AG04449 (cell line): Measurements from ENCODE around the gene STYXL2.

ENCODE experiments used
- CTCF ChIA-PET: fragments of 350-600 bp; formaldehyde crosslinking; extraction: SDS; loops from one replicate; lab custom pipeline; 2021; ENCODE audit warnings: antibody characterized with exemption; lab: Yijun Ruan, JAX
- POLR2A ChIA-PET: fragments of 400-600, 350-600 bp; formaldehyde crosslinking; extraction: SDS; loops from one replicate; lab custom pipeline; 2020; ENCODE audit warnings: antibody characterized with exemption, inconsistent platforms; lab: Yijun Ruan, JAX
- DNase-seq: peaks from one replicate; pipeline ENCODE4 v3.0.0-alpha.2; 2010; ENCODE audit warnings: low read depth, low spot score
- H3K4me3 ChIP-seq: 2 replicates; pipeline ENCODE4 v1.5.1; 2011; ENCODE audit warnings: low read depth, mild to moderate bottlenecking, control low read depth, low read length
- TF ChIP-seq, protein P1 (sequence below): IDR thresholded peaks from one replicate; pipeline ENCODE4 v1.5.1; 2011; ENCODE audit warnings: mild to moderate bottlenecking, moderate library complexity, low read length, control low read depth, inconsistent platforms; ENCODE audit not compliant: insufficient read depth; ENCODE audit errors: missing control alignments

Gene STYXL2

DNA sequence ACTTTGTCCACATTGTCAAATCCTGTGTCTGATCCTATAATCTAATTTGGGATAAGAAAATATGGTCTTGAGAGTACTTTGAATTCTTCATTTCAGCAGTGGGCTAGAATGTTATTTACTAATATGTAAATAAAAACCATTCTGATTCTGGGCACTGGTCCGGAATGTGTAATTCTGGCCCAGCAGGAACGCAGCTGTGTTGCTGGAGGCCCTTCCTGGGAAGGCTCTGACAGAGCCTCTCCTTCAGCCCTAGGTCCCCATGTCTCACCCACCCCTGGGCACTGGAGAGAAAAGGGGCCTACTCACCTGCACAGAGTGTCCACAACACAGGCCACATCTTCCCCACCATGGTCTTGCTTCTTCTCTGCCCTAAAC, 3.9 kb upstream of the STYXL2 start:
- POLR2A ChIA-PET, result no interaction called here
- CTCF ChIA-PET, result no interaction called here
- no peak for DNase-seq
- H3K4me3 ChIP-seq, result no peak overlapping the region
- TF ChIP-seq, protein P1, sequence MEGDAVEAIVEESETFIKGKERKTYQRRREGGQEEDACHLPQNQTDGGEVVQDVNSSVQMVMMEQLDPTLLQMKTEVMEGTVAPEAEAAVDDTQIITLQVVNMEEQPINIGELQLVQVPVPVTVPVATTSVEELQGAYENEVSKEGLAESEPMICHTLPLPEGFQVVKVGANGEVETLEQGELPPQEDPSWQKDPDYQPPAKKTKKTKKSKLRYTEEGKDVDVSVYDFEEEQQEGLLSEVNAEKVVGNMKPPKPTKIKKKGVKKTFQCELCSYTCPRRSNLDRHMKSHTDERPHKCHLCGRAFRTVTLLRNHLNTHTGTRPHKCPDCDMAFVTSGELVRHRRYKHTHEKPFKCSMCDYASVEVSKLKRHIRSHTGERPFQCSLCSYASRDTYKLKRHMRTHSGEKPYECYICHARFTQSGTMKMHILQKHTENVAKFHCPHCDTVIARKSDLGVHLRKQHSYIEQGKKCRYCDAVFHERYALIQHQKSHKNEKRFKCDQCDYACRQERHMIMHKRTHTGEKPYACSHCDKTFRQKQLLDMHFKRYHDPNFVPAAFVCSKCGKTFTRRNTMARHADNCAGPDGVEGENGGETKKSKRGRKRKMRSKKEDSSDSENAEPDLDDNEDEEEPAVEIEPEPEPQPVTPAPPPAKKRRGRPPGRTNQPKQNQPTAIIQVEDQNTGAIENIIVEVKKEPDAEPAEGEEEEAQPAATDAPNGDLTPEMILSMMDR, result no peak

DNA sequence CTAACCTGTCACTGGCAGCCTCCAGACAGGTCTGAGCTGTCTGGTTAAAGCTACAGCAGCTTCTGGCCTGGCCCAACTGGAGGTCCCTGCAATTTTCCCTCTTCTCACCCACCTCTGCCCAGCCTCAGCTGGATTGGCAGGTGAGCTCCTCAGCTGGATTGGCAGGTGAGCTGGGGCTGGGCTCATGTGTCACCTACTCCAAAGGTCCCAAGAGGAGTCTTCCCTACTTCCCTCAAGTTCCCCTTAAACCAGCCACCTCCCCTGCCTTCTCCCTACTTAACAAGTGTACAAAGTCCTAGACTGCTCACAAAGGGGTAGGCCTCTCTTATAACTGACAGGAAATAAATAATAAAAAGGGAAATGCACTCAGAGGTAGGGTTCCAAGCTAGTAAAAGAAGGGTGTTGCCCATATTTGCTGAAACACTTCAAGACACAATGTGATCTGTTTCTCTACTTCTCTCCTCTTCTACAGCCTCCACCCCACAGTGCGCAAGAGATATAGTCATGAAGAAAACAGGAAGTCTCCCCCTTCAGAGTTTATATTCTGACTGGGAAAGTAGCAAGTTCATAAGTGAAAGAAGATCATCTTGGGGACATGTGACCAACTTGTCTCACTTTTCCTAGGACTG, 3.4 kb upstream of the STYXL2 start, which contains the start of gene GPA33:
GPA33 (minus strand) TSS at position 64 of the 629 bp plus-strand sequence. CDS start 90 bp downstream, outside the sequence.
- TF ChIP-seq, protein P1, result no peak
- DNase-seq, result no peak
- POLR2A ChIA-PET, result no interaction called here
- H3K4me3 ChIP-seq, result no peak within 1 kb of the TSS
- CTCF ChIA-PET, result no interaction called here

DNA sequence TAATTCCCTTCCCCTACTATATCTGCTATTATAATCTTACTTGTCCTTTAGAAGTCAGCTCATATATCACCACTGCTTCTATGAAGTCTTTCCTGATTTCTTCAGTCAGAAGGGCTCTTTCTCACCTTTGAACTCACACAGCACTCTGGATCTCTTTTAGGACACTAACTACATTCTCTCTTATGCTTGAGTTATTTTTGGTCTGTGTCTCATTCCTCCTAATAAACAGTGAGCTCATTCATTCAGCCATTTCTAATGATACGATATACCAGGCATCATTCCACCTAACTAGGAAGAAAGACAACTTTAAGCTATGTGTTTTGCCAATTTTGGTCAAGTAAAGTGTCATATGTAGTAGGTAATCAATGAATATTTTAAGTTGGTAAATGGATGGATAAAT, 1.2 kb upstream of the STYXL2 start:
- no peak for DNase-seq
- ChIA-PET CTCF (interaction anchor here (2.0 kb wide), 1 partner anchor 34 kb away, joined by 10 read pairs; no protein-coding TSS in a partner anchor), POLR2A (no interaction called here)
- TF ChIP-seq, protein P1, result no peak
- no peak overlapping the region for H3K4me3 ChIP-seq

DNA sequence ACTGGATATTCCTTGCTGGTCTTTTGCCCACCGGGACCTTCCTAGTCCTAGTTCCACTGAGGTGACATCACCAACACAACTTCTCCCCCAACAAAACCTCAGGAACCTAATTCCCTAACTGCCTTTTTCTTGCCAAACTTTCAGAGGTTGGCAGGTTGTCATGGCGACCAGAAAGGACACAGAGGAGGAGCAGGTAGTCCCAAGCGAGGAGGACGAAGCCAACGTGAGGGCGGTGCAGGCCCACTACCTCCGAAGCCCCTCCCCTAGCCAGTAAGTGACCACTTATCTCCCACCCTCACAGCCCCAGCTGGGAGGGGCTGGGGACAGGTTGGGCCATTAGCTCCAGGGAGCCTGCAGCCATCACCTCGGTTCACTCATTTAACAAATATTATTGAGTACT, 815 bp downstream of the STYXL2 start:
- DNase-seq, result no peak
- no peak overlapping the region for H3K4me3 ChIP-seq
- ChIA-PET POLR2A (no interaction called here), CTCF (no interaction called here)
- TF ChIP-seq, protein P1, result no peak

DNA sequence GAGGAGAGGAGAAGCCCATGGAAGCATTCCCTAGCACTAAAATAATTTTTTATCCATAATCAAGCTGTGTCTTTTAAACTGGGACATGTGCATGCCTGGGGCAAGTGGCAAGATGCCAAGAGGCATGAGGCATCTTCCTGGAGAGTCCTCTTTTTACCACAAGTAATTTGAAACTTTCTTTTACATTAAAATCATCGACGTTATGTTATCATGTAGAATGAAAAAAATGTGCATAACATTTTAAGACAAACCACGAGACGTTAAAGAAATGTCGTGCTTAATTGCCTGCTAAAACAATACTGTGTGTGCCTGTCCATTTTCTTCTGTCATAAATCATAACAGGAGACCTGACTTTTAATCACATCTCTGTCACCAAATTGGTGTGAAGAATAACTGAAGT, 1.5 kb downstream of the STYXL2 start:
- ChIA-PET POLR2A (no interaction called here), CTCF (no interaction called here)
- peak; percentile 31 for DNase-seq
- no peak overlapping the region for H3K4me3 ChIP-seq
- TF ChIP-seq, protein P1, result no peak

DNA sequence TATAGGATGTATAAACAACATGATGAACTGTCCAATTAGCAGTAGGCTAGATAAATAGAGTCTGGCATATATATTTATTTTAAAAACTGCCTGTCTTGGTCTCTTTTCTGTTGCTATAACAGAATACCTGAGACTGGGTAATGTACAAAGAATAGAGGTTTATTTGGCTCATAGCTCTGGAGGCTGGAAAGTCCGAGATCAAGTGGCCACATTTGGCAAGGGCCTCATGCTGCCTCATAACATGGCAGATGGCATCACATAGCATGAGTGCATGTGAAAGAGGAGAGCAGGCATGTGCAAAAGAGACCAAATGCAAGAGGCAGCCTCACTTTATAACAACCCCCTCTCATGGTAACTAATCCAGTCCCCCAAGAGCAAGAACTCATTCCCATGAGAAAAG, 6.0 kb downstream of the STYXL2 start:
- TF ChIP-seq, protein P1, result no peak
- H3K4me3 ChIP-seq, result no peak overlapping the region
- no peak for DNase-seq
- ChIA-PET POLR2A (no interaction called here), CTCF (no interaction called here)
